Measurements from ENCODE around the gene FAU.

DNA sequence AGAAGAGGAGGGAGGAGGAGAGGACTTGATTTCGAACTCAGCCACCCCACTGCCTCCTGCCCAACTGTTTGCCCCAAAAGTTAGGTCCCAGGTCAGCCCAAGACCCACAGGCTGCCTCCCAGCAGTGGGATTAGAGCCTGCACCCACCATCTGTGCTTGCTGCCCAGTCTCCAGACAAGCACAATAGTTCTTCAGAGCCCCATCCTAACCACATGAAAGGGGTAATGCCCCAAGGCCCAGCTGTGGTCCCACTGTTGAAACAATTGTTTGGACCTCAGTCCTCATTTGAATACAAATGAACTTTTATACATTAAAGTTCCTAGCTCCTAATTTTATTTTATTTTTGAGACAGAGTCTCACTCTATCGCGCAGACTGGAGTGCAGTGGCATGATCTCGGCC lies 31.3 kb downstream of the FAU start:
- TF ChIP-seq POLR2A (IDR thresholded peaks at IDR 0.05): no peak
- TF ChIP-seq, protein P1, sequence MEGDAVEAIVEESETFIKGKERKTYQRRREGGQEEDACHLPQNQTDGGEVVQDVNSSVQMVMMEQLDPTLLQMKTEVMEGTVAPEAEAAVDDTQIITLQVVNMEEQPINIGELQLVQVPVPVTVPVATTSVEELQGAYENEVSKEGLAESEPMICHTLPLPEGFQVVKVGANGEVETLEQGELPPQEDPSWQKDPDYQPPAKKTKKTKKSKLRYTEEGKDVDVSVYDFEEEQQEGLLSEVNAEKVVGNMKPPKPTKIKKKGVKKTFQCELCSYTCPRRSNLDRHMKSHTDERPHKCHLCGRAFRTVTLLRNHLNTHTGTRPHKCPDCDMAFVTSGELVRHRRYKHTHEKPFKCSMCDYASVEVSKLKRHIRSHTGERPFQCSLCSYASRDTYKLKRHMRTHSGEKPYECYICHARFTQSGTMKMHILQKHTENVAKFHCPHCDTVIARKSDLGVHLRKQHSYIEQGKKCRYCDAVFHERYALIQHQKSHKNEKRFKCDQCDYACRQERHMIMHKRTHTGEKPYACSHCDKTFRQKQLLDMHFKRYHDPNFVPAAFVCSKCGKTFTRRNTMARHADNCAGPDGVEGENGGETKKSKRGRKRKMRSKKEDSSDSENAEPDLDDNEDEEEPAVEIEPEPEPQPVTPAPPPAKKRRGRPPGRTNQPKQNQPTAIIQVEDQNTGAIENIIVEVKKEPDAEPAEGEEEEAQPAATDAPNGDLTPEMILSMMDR (IDR thresholded peaks at IDR 0.05 in 4 of 5, conservative IDR thresholded peaks at IDR 0.05 in 1 of 5): no peak
